Right renal cortex interstitium (tissue), 3 donors: ENCODE results near the gene MCFD2. TPM values are rescaled to one million over a fixed set of nuclear protein-coding genes. Genes with fewer than 3 reads are reported as not detected.
A peak's percentile ranks its signal among the peaks of the same experiment; 100 is the strongest.

Source experiments
- DNase-seq, 3 donors: peaks; one replicate each; pipeline ENCODE4 v3.0.0-alpha.2; 2013; ENCODE audit warnings: low read depth in 3 of 3, low spot score in 2 of 3
- polyA plus RNA-seq, 3 donors: library from polyadenylated mRNA; unstranded; fragments of 120-200 nt; gene quantifications; one replicate each; pipeline ENCODE4 v1.2.1, GENCODE V29; 2013; ENCODE audit not compliant: insufficient read length in 3 of 3

MCFD2 gene
- 100 to 1,000 TPM in 1 of 3 donors, 10 to 100 TPM in 2; 95.3 to 100 (median 97.3) TPM for polyA plus RNA-seq

DNA sequence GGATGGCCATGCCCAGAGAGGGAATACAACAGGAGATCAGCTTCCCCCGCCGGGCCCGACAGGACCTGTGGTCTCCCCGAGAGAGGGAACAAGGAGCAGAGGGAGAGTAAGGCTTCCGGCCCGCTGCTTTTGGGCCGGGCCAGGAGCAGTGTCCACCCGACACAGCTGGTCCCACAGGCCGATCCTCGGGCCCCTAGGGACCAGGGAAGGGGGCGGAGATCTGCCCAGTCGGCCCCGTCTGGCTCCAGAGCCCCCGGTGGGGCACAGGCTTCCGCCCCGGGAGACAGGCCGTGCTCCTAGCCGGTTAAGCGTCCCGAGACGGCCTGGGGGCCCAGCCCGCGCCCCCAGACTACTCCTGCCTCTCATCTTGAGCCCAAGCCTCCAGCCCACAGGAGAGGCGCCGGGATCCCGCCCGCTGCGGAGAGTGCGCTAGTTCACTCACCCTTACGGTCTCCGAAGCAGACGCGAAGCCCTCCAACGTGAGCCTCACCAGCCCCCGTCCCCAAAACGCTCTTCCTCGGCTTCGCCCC is at the start of gene MCFD2:
Gene MCFD2 (minus strand): TSS at position 526 of the 530 bp plus-strand sequence. CDS start 6,635 bp downstream, outside the sequence.
- DNase-seq = peak in 1 of 3 donors; percentile 31

DNA sequence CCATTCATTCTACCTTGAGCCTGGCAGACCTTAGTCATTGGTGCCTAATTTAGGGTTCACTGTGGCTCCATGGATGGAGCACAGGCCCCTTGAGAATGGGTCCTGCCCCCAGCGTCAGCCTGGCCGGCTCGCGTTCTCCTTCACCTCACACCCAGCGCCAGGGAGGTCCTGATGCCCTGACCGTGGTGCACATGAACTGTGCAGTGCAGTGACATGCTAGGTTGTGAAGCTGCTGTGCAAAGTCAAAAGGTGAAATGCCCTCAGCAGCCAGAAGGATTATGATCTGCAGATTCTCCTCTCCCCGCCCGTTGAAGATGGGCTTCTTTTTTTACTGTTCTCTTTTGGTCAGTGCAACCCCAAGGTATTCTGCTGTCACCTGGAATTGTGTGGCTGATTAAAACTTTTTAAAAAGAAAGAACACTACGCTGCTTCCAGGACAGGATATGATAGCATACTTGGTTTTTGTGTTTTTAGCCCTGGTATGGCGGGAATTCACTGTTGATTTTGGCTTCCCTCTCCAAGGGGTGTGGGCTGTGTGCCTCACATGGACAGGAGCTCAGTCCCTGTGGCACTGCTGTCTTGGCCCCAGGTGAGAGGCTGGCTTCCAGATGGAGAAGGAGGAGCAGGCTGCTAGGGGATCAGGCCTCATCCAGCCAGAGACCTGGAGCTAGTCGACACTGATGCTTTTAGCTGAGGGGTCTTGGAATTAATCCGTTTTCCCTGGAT is 49.4 kb upstream of the MCFD2 start:
- no peak for DNase-seq

DNA sequence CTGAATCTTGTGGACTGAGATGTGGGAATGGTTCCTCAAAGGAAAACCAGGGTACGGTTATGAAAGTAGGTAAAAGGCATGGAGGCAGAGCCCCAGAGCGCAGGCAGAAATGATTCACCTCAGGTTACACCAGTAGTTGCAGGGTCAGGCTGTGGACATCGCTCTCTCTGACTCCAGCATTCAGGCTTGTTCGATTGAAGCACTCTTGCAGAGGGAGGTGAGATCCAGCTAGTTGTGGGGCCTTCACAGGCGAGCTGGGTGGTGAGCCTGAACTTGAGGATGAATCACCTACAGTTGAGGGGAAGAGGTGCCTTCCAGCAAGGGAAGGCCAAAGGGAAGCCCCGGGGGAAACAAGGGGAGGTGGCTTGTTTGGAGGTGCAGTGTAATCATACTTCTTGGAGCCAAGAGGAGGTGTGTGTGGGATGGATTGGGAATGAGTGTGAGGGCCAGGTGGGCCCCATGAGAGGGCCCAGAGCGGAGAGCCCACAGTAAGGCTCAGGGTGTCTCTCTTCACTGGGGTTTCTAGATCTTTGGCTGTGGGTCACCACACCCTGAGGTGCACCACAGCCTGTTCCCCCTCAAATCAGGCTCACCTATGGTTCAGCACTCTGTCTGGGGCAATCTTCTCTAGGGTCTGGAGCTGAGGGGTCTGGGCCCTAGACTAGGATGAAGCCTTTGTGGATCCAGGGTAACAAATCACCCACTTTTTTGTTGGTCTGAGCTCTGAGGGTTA is 48.5 kb upstream of the MCFD2 start:
- DNase-seq = no peak

DNA sequence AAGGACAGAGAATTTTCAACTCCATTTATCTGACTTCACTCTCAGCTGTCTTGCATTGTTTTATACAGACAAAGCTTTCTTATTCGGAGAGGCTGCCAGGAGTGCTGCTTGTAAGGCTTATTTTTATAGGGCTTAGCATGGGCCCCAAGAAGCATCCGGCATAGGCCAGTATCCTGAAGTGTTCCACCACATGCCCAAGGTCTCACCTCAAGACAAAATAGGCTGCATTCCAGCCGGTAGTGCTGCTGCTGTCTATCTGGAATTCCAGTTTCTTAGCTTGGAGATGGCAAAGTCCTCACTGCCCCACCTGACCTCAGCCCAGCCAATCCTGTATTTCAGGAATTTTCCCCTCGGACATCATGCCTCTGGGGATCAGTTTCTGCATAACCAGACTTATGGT is 47.6 kb upstream of the MCFD2 start:
- no peak for DNase-seq

DNA sequence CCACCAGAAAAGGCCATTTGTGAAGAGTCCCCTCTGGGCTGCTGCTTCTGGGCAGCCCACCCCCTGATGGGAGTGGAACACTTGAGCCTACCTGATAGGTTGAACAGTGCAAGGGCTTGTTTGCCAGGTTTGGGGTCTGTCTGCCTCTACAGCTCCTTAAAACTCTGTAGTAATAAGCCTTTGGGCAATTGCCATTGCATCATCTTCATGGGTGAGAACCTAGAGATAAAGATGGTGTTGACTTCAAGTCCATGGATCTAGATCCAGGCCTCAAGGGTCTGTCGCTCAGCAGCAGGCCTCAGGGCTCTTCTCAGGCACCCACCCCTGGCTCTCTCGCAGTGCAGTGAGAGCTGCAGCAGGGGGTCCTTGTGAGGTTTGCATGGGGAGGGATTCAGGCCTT is 47.1 kb upstream of the MCFD2 start:
- DNase-seq = no peak

DNA sequence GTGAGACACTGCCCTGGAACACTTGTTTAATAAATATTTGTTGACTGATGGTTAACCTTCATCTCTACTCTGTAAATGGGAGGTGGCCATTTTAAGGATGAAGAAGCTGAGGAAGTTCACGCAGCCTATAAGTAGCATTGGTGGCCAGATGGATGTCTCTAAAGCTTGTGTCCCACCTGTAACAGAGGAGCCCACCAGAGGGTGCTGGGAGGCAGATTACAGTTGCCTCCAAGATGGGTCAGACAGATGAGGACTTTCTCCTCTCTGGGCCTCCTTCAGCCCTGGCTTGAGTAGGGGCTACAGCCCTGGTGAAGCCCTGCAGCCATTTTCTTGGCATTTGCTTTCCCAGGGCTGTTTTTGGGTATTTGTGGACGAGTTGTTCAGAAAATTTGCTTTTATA is 45.0 kb upstream of the MCFD2 start:
- DNase-seq = no peak

DNA sequence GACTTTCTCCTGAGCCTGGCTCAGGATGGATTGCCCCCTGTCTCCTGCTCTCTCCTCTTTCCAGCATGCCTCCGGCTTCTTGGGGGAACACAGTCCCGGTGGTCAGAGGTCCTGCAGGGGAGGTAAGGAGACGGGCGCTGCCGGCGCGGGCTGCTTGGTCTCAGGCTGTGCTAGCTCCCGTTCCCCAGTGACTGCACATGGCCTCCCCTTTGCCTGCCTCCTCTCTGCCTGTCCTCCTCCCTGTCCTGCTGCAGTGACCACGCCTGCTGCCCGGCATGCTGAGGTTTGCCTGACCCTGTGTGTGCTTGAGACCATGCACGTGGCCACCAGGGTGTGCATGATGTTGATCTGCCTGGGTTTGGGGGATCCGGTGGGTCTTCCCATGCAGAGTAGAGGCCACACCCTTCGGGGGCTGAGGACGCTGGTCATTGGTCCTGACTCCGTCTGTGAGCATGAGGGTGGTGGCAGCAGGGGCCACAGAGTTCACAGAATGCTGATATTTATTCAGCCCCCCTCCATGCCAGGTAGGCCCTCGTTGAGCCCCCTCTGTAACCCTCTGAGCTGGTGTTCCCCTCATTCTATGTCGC is 42.9 kb upstream of the MCFD2 start:
- no peak for DNase-seq

DNA sequence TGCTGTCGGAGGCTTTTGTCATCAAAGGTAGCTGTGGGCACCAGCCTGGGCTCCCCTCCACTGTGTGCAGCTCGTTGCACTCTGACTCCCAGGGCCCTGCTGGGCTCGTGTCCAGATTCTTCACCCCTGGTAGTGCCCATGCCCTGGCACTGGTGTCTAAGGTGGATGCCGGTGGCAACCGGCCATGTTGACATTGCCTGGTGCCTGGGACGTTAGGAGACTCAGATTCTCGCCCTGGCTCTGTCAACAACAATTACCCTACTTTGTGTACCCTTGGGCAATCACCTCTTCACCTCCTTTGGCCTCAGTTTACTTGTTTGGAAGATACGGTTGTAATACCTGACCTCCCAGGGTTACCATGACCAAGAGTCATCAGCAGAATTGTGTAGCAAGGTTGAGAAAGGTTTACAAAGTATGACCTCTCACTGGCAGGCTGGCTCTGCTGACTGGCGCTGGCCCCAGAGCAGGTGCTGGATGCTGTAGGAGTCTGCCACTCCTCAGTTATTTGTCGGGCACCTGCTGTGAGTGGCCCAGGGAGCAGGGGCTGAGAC is 41.5 kb upstream of the MCFD2 start:
- no peak for DNase-seq

DNA sequence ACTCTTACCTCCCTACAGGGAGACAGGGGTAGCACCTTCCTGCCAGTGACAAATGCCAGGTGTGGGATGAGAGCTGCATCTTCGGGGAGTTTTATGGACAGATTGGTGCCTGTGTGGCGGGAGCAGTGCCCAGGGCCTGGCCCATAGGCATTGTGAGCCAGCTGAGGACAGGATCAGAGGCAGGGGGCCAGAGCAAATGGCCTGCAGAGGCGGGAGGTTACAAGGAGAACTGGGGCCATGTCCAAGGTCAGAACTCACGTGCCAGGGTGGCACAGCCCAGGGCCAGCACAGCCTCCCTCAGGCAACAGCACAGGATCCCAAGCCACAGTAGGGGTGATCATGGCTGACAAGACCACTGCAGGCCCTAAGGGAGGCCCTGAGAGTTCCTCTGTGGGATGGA is 40.2 kb upstream of the MCFD2 start:
- no peak for DNase-seq

DNA sequence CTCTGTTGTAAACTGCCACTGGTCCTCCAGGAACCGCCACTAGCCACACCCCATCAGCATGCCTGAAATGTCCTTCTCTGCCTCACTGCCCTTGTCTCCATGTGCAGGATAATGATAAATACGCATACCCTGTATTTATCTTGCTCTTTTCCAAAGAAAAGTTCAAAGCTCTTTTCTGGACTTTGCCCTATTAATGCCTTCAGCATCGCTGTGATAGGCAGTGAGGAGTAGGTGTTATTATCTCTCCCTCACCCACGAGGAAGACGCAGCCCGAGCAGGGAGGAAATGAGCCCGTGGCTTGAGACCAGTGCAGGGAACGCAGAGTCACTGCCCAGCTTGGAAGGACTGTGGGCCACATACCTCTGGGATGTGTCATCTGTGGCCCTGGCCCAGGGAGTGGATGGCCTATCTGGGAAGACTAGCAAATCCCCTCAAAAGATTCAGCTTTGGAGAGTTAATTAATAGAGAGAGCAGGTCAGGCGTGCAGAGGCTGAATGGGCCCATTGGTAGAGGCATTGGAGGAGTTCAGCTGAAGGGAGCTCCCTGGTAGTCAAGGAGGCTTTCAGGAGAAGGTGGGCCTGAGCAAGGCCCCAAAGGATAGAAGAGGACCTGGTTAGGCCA is 39.5 kb upstream of the MCFD2 start:
- DNase-seq = no peak

DNA sequence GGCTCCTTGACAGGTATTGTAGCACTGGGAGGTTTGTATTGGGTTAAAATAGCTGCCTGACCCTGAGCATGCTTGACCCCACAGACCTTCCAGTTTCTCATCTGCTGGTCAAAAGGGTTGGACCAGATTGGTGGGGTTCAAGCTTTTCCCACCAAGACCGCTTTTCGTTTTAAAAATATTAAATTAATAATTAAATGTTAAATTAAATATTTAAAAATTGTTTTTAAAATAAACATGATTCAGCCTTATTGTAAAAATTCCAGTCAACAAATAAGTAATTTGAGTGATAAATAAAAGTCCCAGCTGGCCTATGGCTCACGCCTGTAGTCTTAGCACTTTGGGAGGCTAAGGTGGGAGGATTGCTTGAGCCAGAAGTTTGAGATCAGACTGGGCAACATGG is 36.6 kb upstream of the MCFD2 start:
- DNase-seq = no peak

DNA sequence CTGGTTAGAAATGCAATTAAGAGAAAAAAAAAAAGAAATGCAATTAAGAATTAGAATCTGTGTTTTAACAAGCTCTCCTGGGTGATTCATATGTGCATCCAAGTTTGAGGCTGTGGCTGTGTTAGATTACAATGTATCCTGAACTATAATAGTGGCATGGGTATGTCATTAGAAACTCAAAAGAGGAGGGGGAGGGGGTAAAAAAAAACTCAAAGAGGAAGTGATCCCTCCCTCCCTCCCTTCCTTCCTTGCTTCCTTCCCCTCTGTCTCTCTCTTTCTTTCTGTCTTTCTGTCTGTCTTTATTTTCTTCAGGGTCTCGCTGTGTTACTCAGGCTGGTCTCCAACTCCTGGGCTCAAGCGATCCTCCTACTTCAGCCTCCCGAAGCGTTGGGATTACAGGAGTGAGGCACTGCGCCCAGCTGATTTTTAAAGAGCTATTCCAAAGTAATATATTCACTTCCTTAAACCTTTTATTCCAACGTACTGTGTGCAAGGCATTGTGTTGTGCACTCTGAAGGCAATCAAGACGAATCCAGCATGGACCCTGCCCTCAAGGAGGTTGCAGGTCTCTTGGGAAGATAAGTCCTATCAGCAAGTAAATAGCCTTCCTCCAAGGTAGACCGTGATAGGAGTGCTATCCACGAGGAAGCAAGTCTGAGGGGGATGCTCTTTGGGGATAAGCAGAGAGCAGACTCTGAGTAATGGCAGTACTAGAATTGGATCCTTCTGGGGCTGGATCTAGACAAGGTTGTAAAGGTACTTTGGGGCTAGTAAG is 35.9 kb upstream of the MCFD2 start:
- no peak for DNase-seq

DNA sequence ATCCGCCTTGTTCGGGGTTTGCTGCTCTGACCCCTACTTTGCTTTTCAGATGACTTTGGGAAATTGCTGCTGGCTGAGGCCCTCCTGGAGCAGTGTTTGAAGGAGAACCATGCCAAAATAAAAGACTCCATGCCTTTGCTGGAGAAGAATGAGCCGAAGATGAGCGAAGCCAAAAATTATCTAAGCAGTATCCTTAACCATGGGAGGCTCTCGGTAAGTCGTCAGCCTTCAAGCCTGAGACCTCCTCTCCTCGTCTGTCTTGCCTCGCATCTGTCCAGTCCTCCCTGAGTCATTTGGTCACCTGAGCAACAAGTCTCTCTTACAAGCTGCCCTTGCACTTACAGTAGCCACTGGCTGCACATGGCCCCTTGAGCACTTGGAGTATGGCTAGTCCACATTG is 34.7 kb upstream of the MCFD2 start:
- DNase-seq = no peak

DNA sequence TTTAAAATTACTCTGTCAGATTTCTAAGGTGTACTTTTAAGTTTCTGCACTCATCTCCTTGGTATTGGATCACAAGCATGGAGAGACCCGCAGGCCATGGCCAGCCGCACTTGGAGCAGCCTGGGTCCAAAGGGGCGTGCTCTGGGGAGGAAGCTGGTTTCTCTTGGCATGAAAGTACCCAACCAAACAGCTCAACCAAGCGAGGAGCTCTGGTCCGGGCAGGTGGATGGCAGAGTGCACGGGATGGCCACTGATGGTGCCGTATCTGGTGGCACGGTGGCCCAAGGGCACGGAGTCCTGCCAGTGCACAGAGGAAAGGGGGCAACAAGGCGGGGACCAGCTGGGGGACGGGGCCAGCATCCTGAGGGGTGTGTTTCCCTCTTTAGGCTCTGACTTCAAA is 32.2 kb upstream of the MCFD2 start:
- DNase-seq = no peak

DNA sequence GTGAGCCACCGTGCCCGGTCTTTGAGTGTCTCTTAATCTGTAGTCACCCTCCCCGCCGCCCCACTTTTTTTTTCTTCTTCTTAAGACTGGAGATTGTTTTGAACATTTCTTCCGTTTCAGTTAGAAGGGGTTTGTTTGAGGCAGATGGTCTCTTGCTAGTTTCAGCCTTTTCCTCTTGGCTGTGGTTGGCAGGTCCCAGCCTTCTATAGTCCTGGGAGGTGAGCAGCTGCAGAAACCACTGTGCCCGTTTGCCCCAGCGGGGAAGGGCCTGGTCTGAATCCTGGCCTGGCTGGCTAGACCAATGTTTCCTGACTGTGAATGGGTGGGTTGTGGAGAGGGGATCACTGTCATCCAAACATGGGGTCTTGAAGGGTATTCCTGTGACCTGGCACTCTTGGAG is 30.1 kb upstream of the MCFD2 start:
- DNase-seq = no peak

DNA sequence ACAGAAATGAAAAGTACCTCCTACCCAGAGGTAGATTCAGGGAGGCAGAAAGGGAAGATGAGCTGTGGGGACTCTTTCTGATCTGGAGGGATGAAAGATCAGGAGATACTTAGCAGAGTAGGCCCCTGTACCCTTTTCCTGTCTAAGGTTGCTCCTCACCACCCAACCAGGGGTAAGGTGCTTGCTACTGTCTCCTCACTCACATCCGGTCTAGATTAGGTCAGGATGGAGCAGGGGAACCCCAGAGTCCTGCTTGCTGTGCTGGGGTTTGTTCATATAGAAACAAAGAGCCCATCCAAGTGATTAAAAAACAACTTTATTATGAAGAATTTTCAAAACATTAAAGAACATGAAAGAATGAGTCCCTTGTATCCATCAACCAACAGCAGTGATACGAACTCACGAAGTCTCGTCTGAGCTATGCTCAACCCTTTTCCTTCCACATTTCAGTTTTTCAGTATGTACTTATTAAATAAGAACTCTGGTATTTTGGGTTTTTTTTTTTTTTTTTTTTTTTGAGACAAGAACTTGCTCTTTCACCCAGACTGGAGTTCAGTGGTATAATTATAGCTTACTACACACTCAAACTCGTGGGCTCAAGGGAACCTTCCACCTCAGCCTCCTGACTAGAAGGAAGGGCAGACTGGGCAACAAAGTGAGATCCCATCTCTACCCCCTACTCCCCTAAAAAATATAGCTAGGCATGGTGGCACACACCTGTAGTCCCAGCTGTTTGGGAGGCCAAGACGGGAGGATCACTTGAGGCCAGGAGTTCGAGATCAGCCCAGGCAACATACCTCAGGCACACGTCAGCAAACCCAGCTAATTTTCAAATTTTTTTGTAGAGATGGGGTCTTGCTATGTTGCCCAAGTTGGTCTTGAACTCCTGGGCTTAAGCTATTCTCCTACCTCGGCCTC is 28.5 kb upstream of the MCFD2 start:
- no peak for DNase-seq

DNA sequence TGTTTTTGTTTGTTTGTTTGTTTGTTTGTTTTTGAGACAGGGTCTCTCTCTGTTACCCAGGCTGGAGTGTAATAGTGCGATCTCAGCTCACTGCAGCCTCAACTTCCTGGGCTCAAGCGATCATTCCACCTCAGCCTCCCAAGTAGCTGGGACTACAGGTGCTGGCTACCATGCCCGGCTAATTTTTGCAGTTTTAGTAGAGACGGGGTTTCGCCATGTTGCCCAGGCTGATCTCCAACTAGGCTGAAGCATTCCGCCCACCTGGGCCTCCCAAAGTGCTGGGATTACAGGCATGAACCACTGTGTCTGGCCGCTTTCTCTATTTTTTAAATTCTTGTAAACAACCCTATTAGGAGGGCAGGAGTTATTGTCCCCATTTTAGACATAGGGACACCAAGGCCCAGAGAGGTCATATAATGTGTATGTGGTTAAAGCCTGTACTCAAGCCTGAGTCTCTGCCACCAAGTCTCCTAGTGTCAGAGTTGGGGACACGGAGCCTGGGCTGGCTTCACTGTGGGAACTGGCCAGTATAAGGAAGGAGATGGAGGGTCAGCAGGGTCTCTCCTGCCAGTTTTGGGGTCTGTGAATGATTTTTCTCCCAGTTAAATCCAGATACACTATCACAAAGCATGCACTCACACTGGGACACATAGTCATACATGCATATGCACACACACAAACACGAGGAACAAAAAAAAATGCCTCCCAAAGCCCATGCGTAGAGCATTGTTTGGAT is 27.5 kb upstream of the MCFD2 start:
- DNase-seq = no peak

DNA sequence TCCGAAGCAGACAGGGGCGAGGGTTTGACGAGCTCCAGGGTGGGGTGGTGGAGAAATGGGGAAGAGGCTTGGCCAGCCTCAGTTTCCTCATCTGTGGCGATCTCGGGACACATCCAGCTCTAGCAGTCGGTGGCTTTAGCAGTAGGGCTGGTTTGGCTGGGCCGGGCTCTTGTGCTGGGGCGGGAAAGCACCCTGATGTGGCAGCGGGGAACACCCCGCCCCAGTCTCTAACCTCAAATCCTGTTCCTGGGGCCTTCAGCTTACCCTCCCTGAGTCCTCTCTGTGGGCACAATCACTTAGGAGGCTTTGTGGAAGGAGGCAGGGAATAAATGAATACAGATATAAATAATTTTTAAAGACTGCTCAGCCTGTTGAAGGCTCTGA is 26.5 kb upstream of the MCFD2 start:
- DNase-seq = no peak
